ENCODE results near the gene BICC1. TPM values are rescaled to one million over a fixed set of nuclear protein-coding genes. Genes with fewer than 3 reads are reported as not detected.
"Not testable (repeated sequence)": the region's sequence is repeated elsewhere in the genome, so short reads cannot be mapped to it uniquely, and the experiment has no call there.

BICC1 gene
- polyA plus RNA-seq, 3 donors, result 83.0 to 90.1 (median 89.3) TPM

DNA sequence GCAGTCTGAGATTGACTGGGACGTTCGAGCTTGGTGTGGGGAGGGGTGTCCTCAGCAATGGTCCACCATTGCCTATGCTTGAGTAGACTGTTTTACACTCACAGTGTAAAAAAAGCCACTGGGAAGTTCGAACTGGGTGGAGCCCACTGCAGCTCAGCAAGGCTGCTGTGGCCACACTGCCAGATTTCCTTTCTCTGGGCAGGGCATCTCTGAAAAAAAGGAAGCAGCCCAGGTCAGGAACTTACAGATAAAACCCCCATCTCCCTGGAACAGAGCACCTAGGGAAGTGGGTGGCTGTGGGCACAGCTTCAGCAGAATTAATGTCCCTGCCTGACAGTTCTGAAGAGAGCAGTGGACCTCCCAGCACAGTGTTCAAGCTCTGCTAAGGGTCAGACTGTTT lies 80.3 kb downstream of the BICC1 start:
- no peak for DNase-seq (ENCODE audit: low read depth in 3 of 3, low spot score in 2 of 3)

DNA sequence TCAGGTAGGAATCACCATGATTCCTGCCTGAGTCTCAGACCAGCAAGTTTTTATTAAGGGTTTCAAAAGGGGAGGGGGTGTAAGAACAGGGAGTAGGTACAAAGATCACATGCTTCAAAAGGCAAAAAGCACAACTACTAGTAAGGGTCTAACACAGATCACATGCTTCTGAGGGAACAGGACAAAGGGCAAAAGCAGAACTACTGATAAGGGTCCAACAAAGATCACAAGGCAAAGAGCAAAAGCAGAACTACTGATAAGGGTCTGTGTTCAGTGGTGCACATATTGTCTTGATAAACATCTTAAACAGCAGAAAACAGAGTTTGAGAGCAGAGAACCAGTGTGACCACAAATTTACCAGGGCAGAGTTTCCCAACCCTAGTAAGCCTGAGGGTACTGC lies 84.5 kb downstream of the BICC1 start:
- not testable (repeated sequence) for DNase-seq (ENCODE audit: low read depth in 3 of 3, low spot score in 2 of 3)

DNA sequence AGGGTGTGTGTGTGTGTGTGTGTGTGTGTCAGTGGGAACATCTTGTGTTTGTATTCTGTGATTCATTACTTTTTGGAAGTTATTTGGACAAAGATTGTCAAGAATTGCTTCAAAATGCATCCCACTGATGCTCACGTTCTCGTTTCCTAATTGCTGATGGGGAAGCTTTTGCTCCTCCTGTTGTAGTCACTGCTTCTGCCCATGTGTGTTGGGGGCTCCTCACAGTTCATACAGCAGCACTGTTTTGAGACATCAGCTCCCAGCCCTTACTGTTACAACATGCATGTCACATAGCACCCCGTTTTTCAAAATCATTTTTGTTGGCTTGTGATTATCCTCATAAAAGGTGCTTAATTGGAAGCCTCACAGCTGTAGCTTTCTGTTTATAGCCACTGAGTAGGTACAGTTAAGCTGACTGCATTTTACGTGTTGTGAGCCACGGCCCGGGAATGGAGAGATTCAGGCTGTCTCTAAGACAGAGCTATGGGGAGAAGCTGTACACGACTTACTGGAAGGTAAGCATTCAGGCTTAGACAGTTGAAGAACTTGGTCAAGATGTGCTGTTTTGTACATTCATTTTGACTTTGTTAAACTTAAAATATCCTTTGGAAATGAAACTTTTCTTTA lies 87.4 kb downstream of the BICC1 start:
- no peak for DNase-seq (ENCODE audit: low read depth in 3 of 3, low spot score in 2 of 3)

DNA sequence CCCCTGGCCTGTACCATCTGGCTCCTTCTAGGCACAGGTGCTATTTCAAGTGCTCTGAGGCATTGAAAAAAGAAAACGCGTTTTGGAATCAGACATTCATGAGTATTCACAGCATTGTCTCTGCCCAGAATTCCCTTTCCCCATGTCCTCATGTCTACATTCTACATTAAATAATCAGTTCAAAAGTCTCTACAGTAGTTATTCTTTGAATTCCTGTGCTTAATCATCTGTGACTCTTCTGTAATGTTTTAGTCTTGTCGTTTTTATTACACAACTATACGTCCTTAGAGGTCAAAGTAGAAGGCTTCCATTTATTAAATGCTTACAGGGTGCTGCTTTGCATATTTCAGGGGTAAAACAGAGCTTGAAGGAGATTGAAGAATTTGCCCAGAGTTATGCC lies 95.7 kb downstream of the BICC1 start:
- DNase-seq (ENCODE audit: low read depth in 3 of 3, low spot score in 2 of 3), result peak in 1 of 3 donors; percentile 1

DNA sequence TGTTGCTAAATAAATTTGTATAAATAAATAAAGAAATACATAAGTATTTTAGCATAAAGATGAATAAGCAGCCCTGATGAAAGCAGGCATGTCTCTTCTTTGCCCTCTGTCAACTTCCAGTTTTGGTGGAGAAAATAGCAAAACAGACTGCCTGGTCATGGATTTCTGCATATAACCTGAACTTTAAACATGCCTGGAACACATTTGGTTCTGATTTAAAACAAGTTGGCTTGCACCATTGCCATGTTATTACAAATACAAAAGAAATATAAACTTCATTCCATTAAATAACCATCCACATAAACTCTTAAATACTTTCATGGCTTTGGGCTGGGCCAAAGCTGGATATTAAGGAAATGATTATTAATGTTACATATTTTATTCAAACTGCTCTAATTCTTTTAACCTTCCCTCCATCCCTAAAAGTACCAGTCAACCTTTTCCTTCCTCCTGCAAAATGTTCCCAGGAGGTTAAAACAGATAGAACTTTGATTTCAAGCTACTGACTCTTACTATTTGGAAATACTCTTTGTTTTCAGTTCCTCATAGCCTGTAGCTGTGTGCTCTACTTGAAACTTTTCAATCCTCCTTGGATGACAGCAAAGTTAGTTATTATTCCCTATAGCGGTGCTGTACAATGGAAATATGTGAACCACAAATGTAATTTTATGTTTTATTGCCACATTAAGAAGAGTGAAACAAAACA lies 96.3 kb downstream of the BICC1 start:
- DNase-seq (ENCODE audit: low read depth in 3 of 3, low spot score in 2 of 3), result no peak

DNA sequence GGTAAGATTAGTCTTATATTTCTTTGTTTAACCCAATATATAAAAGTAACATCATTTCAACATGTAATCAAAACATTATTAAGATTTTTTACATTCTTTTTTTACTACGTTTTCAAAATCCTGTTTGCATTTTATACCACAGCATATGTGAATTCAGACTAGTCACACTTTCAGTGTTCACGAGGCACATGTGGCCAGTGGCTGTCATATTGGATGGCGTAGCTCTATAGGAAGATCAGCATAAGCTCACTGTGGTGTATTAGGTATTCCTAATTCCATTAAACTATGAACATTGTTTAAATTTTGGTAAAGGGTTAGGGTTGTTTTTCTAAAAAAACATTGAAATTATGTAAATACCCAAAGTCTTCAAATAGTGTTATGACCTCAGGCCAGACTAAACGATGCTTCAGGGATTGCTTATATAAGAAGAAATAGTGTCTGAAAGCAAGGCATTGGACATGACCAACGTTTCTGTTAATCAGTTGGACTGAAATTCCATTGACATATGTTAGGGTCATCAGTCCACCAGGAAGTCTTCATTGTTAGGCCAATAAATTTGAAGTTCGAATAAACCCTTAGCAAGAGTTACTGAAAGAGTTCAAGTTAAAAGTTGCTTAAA lies 97.0 kb downstream of the BICC1 start:
- no peak for DNase-seq (ENCODE audit: low read depth in 3 of 3, low spot score in 2 of 3)

DNA sequence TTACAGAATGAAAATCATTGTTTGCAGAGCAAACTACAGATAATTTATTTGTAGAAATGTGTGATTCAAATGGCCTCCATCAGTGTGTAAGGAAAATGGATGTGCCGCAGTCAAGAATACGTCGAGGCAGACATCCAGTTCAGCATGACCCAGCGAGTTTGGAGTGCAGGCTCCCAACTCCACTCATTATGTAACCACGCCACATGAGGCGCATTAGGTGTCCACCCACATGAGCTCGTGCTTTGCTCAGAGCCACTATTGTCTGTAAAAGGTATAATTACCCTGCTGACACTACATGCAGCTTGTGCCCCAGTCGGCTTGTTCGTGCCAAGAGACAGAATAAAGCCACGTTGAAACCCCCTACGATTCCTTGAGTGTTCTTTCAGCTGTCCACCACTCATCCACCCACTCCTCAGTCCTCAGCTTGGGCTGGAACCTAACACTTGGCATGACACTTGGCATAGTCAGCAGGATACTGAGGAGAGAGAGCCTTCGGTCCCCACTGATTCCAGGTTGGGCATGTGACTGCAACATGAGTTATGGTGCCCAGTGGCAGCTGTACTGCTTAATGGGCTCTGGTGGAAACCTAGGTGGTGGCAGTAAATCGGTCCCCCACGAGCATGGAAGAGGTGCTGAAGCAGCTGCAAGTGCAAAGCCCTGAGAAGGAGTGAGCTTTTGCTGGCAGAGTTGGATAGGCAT lies 102.7 kb downstream of the BICC1 start:
- no peak for DNase-seq (ENCODE audit: low read depth in 3 of 3, low spot score in 2 of 3)

DNA sequence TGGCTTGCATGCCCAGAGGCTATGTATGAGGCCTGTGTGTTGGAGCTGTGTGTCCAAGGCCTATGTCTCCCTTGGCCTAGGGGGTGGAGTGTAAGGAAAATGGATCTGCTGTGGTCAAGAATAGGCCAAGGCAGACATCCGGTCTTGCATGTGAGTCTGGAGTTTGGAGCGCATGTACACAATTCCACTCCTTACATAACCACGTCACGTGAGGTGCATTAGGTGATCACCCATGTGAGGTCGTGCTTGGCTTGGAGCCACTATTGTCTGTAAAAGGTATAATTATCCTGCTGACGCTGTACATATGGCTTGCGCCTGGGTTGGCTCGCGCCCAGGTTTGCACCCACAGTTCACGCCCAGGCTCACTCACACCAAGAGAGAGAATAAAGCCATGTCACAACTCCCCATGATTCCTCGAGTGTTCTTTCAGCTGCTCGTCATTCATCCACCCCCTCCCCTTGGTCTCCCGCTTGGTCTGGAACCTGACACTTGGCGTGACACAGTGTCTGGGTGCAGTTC lies 105.5 kb downstream of the BICC1 start:
- DNase-seq (ENCODE audit: low read depth in 3 of 3, low spot score in 2 of 3), result no peak

DNA sequence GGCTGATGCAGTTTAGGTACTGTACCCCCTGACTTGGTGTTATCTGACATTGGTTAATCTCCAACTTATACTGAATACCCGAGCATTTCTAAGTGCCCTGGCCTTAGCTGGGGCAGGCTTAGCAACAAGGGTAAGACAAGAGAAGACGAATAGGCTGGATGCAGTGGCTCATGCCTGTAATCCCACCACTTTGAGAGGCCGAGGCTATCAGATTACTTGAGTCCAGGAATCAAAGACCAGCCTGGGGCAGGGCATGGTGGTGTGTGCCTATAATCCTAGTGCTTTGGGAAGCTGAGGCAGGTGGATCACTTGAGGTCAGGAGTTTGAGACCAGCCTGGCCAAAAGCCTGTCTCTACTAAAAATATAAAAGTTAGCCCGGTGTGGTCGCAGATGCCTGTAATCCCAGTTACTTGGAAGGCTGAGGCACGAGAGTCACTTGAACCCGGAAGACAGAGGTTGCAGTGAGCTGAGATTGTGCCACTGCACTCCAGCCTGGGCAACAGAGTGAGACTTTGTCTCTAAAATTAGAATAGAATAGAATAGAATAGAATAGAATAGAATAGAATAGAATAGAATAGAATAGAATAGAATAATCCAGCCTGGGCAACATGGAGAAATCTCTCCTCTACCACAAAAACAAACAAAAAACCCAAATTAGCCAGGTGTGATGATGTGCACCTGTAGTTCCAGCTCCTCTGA lies 108.9 kb downstream of the BICC1 start:
- no peak for DNase-seq (ENCODE audit: low read depth in 3 of 3, low spot score in 2 of 3)

DNA sequence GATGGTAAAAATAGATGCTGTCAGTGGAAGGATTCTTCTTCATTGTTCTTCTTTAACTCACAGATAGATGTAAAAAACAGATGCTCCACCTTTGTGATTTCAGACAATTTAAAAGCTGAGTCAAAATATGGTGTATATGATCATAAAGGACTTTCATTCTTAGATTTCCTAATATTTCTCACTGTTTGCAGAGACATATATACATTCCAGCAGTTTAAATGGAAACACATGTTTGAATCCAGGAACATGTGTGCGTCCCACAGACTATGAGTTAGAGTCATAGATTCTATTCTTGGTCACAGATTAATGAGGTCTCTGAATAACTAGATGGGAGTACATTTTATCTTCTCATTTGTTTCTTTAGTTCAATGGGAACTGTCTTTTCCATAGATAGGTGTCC lies 109.6 kb downstream of the BICC1 start:
- no peak for DNase-seq (ENCODE audit: low read depth in 3 of 3, low spot score in 2 of 3)

DNA sequence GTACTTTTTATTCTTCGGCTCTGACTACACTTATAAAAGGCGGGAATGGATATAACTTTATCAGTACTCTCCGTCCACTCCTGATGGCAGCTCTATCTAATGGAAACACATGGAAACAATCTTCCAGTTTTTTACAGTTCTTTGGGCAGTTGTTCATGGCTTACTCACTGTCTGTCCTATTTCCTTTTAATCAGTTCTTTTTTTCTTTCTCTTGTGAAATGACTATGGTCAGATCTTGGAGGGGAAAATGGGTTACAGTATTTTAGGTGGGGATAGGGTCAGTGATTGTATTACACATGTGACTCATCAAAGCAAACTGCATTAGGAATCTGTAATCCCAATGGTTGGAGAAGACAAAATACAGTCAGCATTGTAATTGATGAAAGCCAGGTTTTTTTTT lies 112.4 kb downstream of the BICC1 start:
- no peak for DNase-seq (ENCODE audit: low read depth in 3 of 3, low spot score in 2 of 3)

DNA sequence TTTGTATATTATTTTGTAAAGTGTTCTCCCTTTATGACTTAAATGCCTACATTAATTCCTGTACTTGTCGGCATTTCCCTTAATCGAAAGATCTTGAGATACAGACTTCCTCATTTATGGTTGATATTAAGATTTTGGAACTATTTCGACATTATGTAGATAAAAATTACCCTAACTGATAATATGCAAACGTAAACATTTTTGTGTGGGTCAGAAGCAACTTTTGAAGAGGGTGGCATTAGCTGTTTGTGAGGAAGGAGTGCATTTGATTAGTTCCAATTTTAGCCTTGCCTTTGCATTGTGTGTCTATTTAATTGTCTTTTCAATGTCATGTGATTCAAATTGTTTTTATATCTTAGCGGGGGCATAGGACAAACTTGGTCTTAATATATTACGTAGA lies 114.7 kb downstream of the BICC1 start:
- DNase-seq (ENCODE audit: low read depth in 3 of 3, low spot score in 2 of 3), result no peak

DNA sequence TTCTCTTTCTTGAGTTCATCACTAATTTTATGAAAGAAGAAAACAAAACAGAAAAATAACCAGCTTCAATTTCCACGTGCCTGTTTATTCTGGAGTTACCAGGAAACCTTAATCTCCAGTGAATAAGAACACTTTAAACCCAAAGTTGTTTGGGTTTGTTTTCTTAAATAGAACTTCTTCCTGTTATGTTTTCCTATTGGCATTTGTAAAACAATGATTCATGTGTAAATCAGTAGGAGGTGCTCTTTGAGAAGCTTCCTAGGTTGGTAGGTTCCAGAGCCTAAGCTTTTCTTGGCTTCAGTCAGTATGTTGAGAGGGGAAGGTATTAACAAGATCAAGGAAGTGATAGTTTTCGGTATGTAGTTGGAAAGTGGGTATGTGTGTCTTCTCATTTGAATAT lies 119.0 kb downstream of the BICC1 start:
- no peak for DNase-seq (ENCODE audit: low read depth in 3 of 3, low spot score in 2 of 3)

DNA sequence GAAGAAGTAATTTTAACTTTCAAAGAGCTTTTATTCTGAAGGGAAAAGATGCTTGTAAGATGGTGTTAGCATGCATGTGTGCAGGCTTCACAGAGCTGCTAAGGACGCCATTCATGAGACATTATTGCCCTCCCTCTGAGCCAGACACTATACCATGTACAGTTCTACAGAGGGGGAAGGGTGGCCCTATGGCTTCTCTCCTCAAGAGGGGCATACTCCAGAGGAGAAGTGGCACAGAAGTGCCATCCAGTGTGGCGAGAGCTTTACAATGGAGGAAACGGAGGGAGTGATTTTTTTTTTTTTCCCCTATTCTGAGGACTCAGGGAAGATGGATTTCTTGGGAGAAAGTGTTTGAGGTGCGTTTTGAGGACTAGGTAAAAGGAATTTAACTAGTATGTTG lies 119.5 kb downstream of the BICC1 start:
- no peak for DNase-seq (ENCODE audit: low read depth in 3 of 3, low spot score in 2 of 3)

DNA sequence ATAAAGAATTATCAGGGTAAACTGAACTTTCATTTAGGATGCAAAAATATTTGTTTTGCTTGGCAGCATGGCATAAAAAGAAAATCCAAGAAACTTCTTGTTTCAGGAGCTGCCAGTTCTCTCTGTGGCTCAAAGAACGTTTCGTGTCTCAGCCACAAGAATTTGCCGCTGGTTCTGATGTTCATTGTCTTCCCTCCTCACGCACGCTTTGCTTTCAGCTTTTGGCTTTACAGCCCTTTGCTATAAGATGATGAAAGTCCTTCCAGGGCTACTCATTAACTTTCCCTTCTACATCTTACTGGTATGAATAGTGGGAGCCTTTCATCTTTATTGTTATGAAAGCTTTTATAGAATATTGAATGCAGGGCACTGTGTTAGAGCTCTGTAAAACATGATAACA lies 124.7 kb downstream of the BICC1 start:
- DNase-seq (ENCODE audit: low read depth in 3 of 3, low spot score in 2 of 3), result no peak

DNA sequence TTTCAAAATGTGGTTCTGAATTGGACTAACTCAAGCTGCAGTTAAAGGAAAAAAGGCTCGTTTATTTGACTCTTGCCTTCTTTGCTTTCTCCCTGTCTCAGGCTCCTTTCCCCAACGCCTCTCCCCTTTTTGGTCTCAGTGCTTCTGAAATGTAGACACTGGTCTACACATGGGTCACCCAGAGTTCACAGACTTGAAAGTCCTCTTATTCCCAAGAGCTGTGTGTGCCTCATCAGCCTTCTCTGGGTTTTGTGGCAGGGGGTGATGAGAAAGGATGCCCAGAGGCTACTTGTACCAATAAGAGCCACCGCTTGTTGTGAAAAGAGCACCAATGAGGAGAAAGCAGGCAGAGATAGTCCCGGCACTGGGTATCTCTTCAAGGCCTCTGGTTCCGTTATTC lies 125.7 kb downstream of the BICC1 start:
- no peak for DNase-seq (ENCODE audit: low read depth in 3 of 3, low spot score in 2 of 3)

DNA sequence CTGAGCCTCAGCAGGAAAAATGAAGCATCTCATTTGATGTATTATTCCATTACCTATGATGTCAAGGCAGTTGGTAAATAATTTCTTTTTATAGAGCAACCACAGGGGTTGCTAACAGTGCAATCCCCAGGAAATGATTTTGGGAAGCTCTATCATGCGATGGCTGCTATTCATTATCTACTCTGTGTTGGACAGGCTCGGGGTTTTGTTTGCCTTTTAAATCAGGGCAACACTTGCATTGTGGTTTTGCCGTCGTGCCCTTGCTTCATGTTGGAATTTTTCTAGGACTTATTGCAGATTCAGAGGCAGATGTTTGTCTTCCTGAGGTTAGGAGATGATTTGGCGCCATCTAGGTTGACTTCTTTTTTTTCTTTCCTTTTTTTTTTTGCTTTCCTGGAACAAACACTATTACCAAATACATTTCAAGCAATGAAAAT lies 128.4 kb downstream of the BICC1 start:
- DNase-seq (ENCODE audit: low read depth in 3 of 3, low spot score in 2 of 3), result no peak

DNA sequence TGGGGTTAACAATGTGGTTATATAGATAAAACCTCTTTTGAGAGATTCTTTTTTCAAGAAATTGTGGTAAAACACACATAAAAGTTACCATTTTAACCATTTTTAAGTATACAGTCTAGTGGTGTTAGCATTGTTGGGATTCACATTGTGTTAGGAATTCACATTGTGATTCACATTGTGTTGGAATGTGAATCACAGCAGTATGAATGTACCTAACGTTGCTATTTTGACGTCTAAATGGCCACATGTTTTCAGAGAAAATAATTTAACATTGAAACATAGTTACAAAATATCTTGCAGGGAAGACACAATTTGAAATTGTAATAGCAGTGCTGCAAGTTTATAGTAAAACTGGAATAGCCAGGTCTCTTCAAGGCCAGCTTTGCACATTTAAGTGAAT lies 129.0 kb downstream of the BICC1 start:
- no peak for DNase-seq (ENCODE audit: low read depth in 3 of 3, low spot score in 2 of 3)

DNA sequence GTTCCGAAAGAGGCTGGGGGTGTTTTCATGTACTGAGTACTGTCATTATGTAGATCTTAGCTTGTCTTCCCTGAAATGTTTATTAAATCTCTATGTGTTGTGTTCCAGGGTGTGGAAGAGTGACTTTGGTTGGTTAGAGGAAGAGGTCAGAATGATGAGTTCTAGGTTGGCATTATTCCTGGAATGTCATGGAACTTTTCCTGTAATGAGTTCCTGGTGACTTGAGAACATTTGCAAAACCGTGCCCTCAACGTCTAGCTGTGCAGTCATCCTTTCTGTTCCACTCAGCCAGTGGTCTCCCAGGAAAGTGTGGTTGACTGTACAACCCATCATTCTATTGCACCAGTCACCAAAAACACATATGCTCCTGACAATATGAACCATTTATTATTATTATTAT lies 129.6 kb downstream of the BICC1 start:
- no peak for DNase-seq (ENCODE audit: low read depth in 3 of 3, low spot score in 2 of 3)

DNA sequence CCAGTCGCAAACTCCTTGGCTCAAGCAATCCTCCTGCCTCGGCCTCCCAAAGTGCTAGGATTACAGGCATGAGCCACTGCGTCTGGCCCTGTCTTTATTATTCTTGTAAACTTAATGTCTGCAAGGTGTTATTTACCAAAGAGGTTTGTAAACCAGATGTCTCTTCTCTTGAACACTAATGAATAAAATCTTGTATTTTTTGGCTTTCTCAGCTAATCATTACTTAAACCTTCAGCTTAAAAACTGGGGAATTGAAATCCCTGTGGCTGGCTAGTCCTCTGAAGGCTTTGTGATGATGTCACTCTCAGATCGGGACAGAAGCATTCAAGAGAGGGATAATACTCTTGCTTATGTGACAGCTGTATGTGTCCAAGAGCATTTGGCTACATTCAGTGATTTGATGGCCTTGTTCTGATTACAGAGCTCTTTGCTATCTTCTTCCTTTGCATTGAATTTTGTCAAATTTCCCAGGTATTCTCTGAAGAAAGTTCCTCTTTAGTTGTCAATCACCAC lies 130.3 kb downstream of the BICC1 start:
- no peak for DNase-seq (ENCODE audit: low read depth in 3 of 3, low spot score in 2 of 3)

DNA sequence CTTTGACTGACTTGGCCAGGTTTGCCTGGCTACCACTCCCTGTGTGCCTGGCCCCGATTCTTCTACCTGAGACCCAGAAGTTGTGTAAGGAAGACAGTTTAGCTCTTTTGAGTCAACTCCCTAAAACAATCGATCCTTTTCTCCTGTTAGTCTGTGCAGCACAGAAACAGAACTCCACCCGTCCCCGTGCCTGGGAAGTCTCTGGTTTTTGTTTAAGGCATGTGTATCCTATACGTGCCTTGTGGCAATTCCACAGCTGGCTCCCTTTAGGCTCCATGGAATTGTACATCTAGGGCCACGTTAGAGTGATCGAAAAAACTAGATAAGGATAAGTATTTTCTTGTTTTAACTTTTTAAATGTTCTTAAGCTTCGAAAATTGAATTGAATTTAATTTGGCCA lies 131.6 kb downstream of the BICC1 start:
- no peak for DNase-seq (ENCODE audit: low read depth in 3 of 3, low spot score in 2 of 3)

All from right renal cortex interstitium (tissue), 3 donors.